K562 (cell line): ENCODE results near the gene LIPE. TPM values are rescaled to one million over a fixed set of nuclear protein-coding genes. Genes with fewer than 3 reads are reported as not detected.
A peak's percentile ranks its signal among the peaks of the same experiment; 100 is the strongest.

Experiments
- BCLAF1 ChIP-seq, 2 experiments: fragments of 450-650 bp in 1 of 2; IDR thresholded peaks; 2 replicates each; pipeline ENCODE4 v1.6.1; 2011 to 2017; ENCODE audit warnings: low read depth in 2 of 2, antibody characterized with exemption in 1 of 2, borderline replicate concordance in 1 of 2, low read length in 1 of 2, mild to moderate bottlenecking in 1 of 2, mixed read lengths in 1 of 2; ENCODE audit not compliant: control insufficient read depth in 1 of 2
- CBFB ChIP-seq: sonication (generic); formaldehyde crosslinking; IDR thresholded peaks from 2 replicates; pipeline ENCODE4 v1.4.0; 2020; ENCODE audit warnings: mild to moderate bottlenecking, missing genetic modification reagents
- FOSL1 ChIP-seq: fragments of 200-800 bp; sonication (Bioruptor generic); conservative IDR thresholded peaks from 2 replicates; pipeline ENCODE4 v1.6.1; 2016; ENCODE audit warnings: missing genetic modification characterization, missing compliant biosample characterization
- FOXO4 ChIP-seq: fragments of 450-650 bp; formaldehyde crosslinking; IDR thresholded peaks from 2 replicates; pipeline ENCODE4 v1.4.0; 2020; ENCODE audit warnings: mild to moderate bottlenecking, moderate library complexity
- NELFE ChIP-seq: IDR thresholded peaks from 2 replicates; pipeline ENCODE4 v1.6.1; 2011; ENCODE audit warnings: mild to moderate bottlenecking; ENCODE audit not compliant: insufficient read depth, insufficient read length
- NRF1 ChIP-seq, 2 experiments: fragments of 450-650 bp; IDR thresholded peaks in 1 of 2; conservative IDR thresholded peaks in 1 of 2; 2 replicates each; pipeline ENCODE4 v1.6.1; 2014; ENCODE audit warnings: mild to moderate bottlenecking in 2 of 2
- PHB2 ChIP-seq: fragments of 450-650 bp; IDR thresholded peaks from 2 replicates; pipeline ENCODE4 v1.6.1; 2017; ENCODE audit warnings: low read depth
- PREB ChIP-seq: sonication (generic); formaldehyde crosslinking; IDR thresholded peaks from 2 replicates; pipeline ENCODE4 v1.8.1; 2023; ENCODE audit warnings: mild to moderate bottlenecking, missing genetic modification reagents
- SIN3B ChIP-seq: fragments of 450-650 bp; IDR thresholded peaks from 2 replicates; pipeline ENCODE4 v1.6.1; 2017; ENCODE audit warnings: low read depth, mild to moderate bottlenecking, moderate library complexity
- SRSF1 ChIP-seq: fragments of 200-400 bp; formaldehyde crosslinking; IDR thresholded peaks from 2 replicates; pipeline ENCODE4 v1.6.1; 2017; ENCODE audit warnings: mild to moderate bottlenecking, low read depth, low read length, moderate library complexity
- YY1 ChIP-seq, 3 experiments: IDR thresholded peaks; 2 replicates each; pipeline ENCODE4 v1.6.1; 2011; ENCODE audit warnings: low read length in 2 of 3, mild to moderate bottlenecking in 2 of 3, moderate library complexity in 2 of 3, borderline replicate concordance in 1 of 3, control low read depth in 1 of 3, low read depth in 1 of 3; ENCODE audit not compliant: insufficient read depth in 3 of 3, insufficient replicate concordance in 2 of 3, control insufficient read depth in 1 of 3, insufficient read length in 1 of 3; ENCODE audit errors: extremely low read depth in 1 of 3
- ZMIZ1 ChIP-seq, 2 experiments: fragments of 150-350 bp in 1 of 2; IDR thresholded peaks; 2 replicates each; pipeline ENCODE4 v1.6.1; 2012 to 2016; ENCODE audit warnings: low read depth in 2 of 2, low read length in 2 of 2, mild to moderate bottlenecking in 1 of 2, moderate library complexity in 1 of 2
- ZNF764 ChIP-seq: fragments of 250-450 bp; sonication (Bioruptor Pico); IDR thresholded peaks from 2 replicates; pipeline ENCODE4 v1.4.0; 2020; ENCODE audit warnings: low read depth, mild to moderate bottlenecking, moderate library complexity
- polyA plus RNA-seq, 8 experiments: library from polyadenylated mRNA; depleted of rRNA in 4 of 8; stranded (reverse) in 5 of 8; unstranded in 3 of 8; fragments of >200 nt; fragmentation: Nextera tagmentation in 2 of 8; fragmentation: Illumina TruSeq in 1 of 8; extraction: Ambion mirVana in 2 of 8; extraction: Trizol in 1 of 8; gene quantifications; 2 replicates each; pipeline versions ENCODE4 v1.2.1 to v1.2.3, GENCODE V29; 2011 to 2014; ENCODE audit warnings: inconsistent platforms in 1 of 8, missing spikeins in 1 of 8
- total RNA-seq, 7 experiments: library from RNA; depleted of rRNA in 6 of 7; stranded (reverse); fragments of >200 nt in 6 of 7; fragmentation: Illumina TruSeq in 2 of 7; extraction: Trizol in 2 of 7; gene quantifications; 2 replicates each; pipeline versions ENCODE4 v1.2.1 to v1.2.3, GENCODE V29; 2011 to 2021; ENCODE audit warnings: low replicate concordance in 1 of 7
- TF ChIP-seq, protein P1 (sequence below): sonication (generic); formaldehyde crosslinking; IDR thresholded peaks from 2 replicates; pipeline ENCODE4 v1.8.1; 2022; ENCODE audit warnings: missing genetic modification reagents

The LIPE gene
- total and polyA plus RNA-seq, 9 of the 15 experiments (the other 6 are each of a cell fraction or from before 2014, with no cell fraction given) = 0.22 TPM; not detected in 8

DNA sequence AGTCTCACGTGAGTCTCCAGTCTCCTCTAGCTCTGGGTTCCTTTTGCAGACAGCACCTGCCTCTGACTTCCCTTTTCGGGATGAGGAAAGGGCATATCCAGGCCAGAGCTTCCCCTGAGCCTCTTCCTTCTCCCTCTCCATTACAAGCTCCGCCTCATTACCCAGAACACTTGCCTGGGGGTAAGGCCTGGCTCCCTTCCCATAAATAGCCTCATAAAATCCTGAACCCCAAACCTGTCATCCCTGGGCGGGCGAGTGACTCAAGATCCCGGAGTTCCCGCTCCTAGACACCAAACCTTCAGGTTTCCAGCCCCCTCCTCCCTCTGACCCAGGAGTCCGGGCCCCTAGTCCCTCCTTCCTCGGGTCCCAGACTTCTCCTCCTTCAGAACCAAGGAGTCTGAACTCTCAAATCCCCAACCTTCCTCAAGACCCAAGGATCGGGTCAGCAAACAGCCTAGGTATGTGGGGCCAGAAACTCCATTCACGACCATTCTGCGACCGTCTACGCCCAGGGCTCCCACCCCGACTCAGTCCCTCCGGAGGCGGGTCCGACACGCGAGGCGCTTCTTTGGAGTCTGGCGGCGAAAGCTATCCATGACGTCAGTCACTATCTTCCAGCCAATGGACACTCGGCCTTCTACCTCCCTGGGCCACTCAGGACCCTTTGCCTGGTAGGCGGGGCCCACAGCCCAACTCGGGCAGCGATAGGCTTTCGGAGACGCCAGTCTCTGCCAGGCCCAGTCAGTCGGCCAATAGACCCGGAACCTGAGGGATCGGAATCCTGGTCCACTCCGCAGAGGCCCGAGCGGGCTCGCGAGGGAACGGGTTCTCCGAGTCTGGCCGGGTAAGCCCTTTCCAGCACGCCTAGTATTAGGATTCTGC is 30.6 kb downstream of the LIPE start (continued):
- TF ChIP-seq, protein P1, sequence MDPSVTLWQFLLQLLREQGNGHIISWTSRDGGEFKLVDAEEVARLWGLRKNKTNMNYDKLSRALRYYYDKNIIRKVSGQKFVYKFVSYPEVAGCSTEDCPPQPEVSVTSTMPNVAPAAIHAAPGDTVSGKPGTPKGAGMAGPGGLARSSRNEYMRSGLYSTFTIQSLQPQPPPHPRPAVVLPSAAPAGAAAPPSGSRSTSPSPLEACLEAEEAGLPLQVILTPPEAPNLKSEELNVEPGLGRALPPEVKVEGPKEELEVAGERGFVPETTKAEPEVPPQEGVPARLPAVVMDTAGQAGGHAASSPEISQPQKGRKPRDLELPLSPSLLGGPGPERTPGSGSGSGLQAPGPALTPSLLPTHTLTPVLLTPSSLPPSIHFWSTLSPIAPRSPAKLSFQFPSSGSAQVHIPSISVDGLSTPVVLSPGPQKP (CRISPR knock-in tag) = no peak
- TF ChIP-seq FOXO4 (CRISPR knock-in tag) (peak; percentile 63; the same call in 1 of the 2 replicates), SRSF1 (no peak), ZNF764 (CRISPR knock-in tag) (no peak), YY1 (IDR thresholded peaks at IDR 0.05; ENCODE audit: borderline replicate concordance in 1 of 3, control insufficient read depth in 1 of 3, extremely low read depth in 1 of 3, insufficient read depth in 3 of 3, insufficient read length in 1 of 3, insufficient replicate concordance in 2 of 3, low read depth in 1 of 3, low read length in 2 of 3) (peak in 2 of 3 experiments; percentile 11 to 45), FOSL1 (tag) (0 out of 2 replicates have a peak, but pooled peaks have one; percentile 8), BCLAF1 (IDR thresholded peaks at IDR 0.05; ENCODE audit: borderline replicate concordance in 1 of 2, control insufficient read depth in 1 of 2, low read depth in 2 of 2, low read length in 1 of 2) (no peak), SIN3B (no peak), PREB (CRISPR knock-in tag) (no peak), PHB2 (no peak), NELFE (no peak), ZMIZ1 (IDR thresholded peaks at IDR 0.05; ENCODE audit: low read depth in 2 of 2, low read length in 2 of 2) (no peak), CBFB (no peak), NRF1 (conservative IDR thresholded peaks at IDR 0.05 in 1 of 2, IDR thresholded peaks at IDR 0.05 in 1 of 2) (peak; percentile 68 to 74)
